ENCODE results near the gene SEC24C. TPM values are rescaled to one million over a fixed set of nuclear protein-coding genes. Genes with fewer than 3 reads are reported as not detected.

Gene SEC24C
- total RNA-seq, 1 donor: 25.3 TPM

DNA sequence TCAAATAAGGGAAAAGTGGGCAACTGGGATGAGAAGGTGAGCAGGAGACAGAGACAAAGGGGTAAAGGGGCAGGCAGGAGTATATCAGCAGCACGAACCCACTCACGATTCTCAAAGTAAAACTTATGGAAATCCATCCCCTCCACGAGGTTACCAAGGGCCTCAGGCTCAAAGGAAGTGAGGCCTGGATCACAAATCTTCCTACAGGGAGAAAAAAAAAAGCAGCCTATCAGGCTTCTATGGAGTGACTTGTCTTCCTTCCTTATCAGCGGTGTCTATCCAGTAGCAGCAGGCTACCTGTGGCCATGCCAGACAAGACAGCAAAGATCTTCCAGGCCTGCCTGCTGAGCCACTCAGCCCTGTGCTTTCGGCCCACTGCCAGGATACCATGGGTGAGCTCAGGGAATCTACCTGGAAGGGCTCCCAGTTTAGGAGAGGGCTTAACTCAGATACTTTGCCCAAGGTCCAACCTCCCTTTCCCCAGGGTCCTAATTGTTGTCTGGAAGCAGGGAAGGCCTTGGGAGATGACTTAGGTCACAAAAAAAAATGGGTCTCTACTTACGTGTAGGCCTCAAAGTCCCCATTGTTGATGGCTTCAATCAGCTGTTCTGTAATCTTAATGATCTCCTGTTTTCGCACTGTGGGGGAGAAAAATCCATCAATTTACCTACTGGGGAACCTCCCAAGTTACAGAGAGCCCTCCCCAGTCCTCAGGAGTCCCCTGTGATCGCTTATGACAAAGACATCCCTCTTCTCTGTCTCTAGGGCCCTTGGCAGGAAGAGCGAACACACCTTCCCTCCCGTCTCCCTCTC, 73.0 kb downstream of the SEC24C start:
- H3K4me1 ChIP-seq (ENCODE audit: insufficient read depth, low read length): peaks cover 48% of the 10 kb centered on the region
- H3K9me3 ChIP-seq (ENCODE audit: low read depth, low read length): no peaks in the 10 kb centered on the region
- no peak overlapping the region for H3K4me3 ChIP-seq (ENCODE audit: low read length)
- H3K27me3 ChIP-seq (ENCODE audit: insufficient read depth, low read length): no peaks in the 10 kb centered on the region

DNA sequence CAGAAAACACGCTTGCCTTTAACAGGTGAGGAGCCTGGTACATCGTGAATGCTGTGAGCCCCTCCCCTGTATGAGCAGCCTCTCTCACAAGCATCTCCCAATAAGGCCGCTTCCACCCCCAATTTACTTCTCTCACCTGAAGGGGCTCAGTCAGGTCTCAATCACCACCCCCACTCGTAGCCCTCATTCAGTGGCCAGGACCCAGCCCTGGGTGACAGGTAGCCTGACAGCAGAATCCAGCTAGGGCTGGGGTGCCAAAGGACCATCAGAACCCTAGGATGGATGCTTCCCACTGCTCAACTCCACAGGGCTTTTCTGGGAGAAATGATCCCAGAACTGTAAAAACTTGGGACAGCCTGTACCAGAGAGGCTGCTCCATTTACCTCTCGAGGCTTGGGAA, 73.7 kb downstream of the SEC24C start:
- no peak overlapping the region for H3K4me3 ChIP-seq (ENCODE audit: low read length)
- H3K4me1 ChIP-seq (ENCODE audit: insufficient read depth, low read length): peaks cover 45% of the 10 kb centered on the region
- H3K27me3 ChIP-seq (ENCODE audit: insufficient read depth, low read length): no peaks in the 10 kb centered on the region
- no peaks in the 10 kb centered on the region for H3K9me3 ChIP-seq (ENCODE audit: low read depth, low read length)

DNA sequence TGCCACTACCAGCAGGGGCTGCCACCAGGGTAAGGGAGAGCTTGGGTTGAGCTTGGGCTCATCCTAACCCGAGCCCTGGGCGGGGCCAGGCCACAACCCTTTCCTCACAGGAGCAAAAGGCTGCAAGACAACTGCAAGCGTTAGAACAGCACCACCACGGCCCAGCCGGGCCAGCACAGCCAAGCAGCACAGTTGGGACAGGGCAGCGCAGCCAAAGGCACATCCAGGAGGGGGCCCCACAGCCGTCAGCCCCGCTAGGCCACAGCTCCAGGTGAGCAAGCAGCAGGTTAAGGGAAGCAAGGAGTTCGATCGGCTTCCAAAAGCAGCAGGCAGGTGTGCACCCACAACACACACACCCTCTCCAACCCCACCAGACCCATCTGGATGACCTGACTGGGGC, 74.2 kb downstream of the SEC24C start:
- Histone ChIP-seq H3K4me1 (ENCODE audit: insufficient read depth, low read length) (peaks cover 45% of the 10 kb centered on the region), H3K9me3 (ENCODE audit: low read depth, low read length) (no peaks in the 10 kb centered on the region), H3K27me3 (ENCODE audit: insufficient read depth, low read length) (no peaks in the 10 kb centered on the region), H3K4me3 (ENCODE audit: low read length) (no peak overlapping the region)

DNA sequence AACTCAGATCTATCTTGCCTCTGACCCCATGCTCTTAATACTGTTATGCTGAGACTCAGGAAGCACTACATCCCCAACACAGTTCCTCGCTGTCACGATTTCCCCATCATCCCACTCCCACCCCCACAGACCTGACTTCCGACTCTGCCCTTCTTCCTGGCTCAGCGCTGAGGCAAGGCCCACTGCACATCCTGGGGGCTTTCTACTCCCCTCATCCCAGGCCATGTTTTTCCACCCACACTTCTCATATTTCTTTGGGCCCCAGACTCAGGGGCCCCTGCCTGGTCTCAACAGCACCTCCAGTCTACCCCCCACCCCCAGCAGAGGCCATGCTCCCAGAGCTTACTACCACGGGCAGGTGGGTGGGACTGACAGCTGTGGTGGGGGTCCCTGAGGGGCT, 74.9 kb downstream of the SEC24C start:
- H3K4me1 ChIP-seq (ENCODE audit: insufficient read depth, low read length): peaks cover 45% of the 10 kb centered on the region
- no peaks in the 10 kb centered on the region for H3K27me3 ChIP-seq (ENCODE audit: insufficient read depth, low read length)
- H3K9me3 ChIP-seq (ENCODE audit: low read depth, low read length): no peaks in the 10 kb centered on the region
- H3K4me3 ChIP-seq (ENCODE audit: low read length): no peak overlapping the region

DNA sequence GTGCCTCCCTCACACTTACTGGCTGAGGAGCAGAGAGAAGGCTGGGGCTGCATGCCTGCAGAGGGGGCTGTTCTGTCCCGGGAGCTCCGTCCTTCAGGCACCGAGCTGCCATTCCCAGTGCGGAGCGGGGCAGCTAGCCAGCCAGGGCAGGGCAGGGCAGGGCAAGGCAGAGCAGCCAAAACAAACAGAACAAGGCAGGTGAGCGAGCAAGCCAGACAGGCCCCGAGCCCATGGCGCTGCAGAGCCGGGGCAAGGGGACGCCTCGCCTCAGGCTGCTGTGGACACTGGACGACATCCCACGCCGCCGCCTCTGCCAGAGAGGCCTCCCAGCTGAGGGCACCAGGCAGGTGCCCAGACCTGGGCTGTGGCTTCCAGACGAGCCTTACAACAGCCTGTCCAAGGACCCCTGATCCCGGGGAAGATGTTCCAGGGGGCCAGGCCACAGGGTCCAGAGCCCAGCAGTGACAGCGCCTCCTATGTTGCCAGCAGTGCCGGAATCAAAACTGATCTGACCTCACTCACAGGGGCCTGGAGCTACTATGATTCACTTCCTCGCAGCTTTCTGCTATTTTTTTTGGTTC, 75.4 kb downstream of the SEC24C start:
- no peak overlapping the region for H3K4me3 ChIP-seq (ENCODE audit: low read length)
- no peaks in the 10 kb centered on the region for H3K9me3 ChIP-seq (ENCODE audit: low read depth, low read length)
- H3K27me3 ChIP-seq (ENCODE audit: insufficient read depth, low read length): no peaks in the 10 kb centered on the region
- peaks cover 45% of the 10 kb centered on the region for H3K4me1 ChIP-seq (ENCODE audit: insufficient read depth, low read length)

Other genes with a start within 250 kb of the SEC24C start
- 13.9 TPM for gene PPP3CB, start 248.3 kb upstream of the SEC24C start, total RNA-seq
- gene USP54, start 153.0 kb upstream of the SEC24C start, total RNA-seq: 1.8 TPM
- gene MYOZ1, start 102.9 kb upstream of the SEC24C start, total RNA-seq: not detected
- 0.10 TPM for gene SYNPO2L, start 88.3 kb upstream of the SEC24C start, total RNA-seq
- gene AGAP5, start 46.3 kb upstream of the SEC24C start, total RNA-seq: 1.8 TPM
- 4.7 TPM for gene CHCHD1, start 37.7 kb downstream of the SEC24C start, total RNA-seq
- gene ZSWIM8, start 41.2 kb downstream of the SEC24C start, total RNA-seq: 30.7 TPM
- 66.9 TPM for gene NDST2, start 67.2 kb downstream of the SEC24C start, total RNA-seq
- gene CAMK2G, start 130.2 kb downstream of the SEC24C start, total RNA-seq: 25.9 TPM
- gene PLAU, start 166.8 kb downstream of the SEC24C start, total RNA-seq: 9.7 TPM